ENCODE measurements around the gene REELD1. TPM values are rescaled to one million over a fixed set of nuclear protein-coding genes. Genes with fewer than 3 reads are reported as not detected.

REELD1 gene
- not detected in 2 replicates for total RNA-seq
- long read RNA-seq: 0 reads

- Mint-ChIP-seq H3K4me1 (no peaks in the 10 kb centered on the region), H3K27me3 (ENCODE audit: low read depth) (no peaks in the 10 kb centered on the region), H3K27ac (ENCODE audit: unreplicated experiment) (no peak within 1 kb of the TSS), H3K4me3 (no peak within 1 kb of the TSS), H3K9me3 (no peaks in the 10 kb centered on the region), H3K36me3 (ENCODE audit: low read depth) (no peaks in the 10 kb centered on the region)
- no peak for DNase-seq (ENCODE audit: low read depth, low spot score)
- TF ChIP-seq CTCF (conservative IDR thresholded peaks at IDR 0.05): no peak
Observed at GRCh38 chr4:146214238-146214637, at the start of gene REELD1. Gene REELD1 (plus strand): TSS chr4:146214538. CDS start chr4:146216953, 2,415 bp downstream.

- DNase-seq (ENCODE audit: low read depth, low spot score): no peak
- Mint-ChIP-seq H3K9me3 (peaks cover 2% of the 10 kb centered on the region), H3K36me3 (ENCODE audit: low read depth) (no peaks in the 10 kb centered on the region), H3K27ac (ENCODE audit: unreplicated experiment) (no peak overlapping the region), H3K4me3 (no peak overlapping the region), H3K27me3 (ENCODE audit: low read depth) (peaks cover 8% of the 10 kb centered on the region), H3K4me1 (no peaks in the 10 kb centered on the region)
- no peak for TF ChIP-seq CTCF (conservative IDR thresholded peaks at IDR 0.05)
Observed at GRCh38 chr4:146165221-146165620, 49.1 kb upstream of the REELD1 start.

- H3K9me3 Mint-ChIP-seq: peaks cover 2% of the 10 kb centered on the region
- no peak overlapping the region for H3K27ac Mint-ChIP-seq (ENCODE audit: unreplicated experiment)
- DNase-seq (ENCODE audit: low read depth, low spot score): no peak
- H3K4me1 Mint-ChIP-seq: no peaks in the 10 kb centered on the region
- peaks cover 8% of the 10 kb centered on the region for H3K27me3 Mint-ChIP-seq (ENCODE audit: low read depth)
- no peaks in the 10 kb centered on the region for H3K36me3 Mint-ChIP-seq (ENCODE audit: low read depth)
- no peak for TF ChIP-seq CTCF (conservative IDR thresholded peaks at IDR 0.05)
- no peak overlapping the region for H3K4me3 Mint-ChIP-seq
Observed at GRCh38 chr4:146165840-146166239, 48.5 kb upstream of the REELD1 start.

- TF ChIP-seq CTCF (conservative IDR thresholded peaks at IDR 0.05): no peak
- Mint-ChIP-seq H3K27me3 (ENCODE audit: low read depth) (peaks cover 4% of the 10 kb centered on the region), H3K36me3 (ENCODE audit: low read depth) (no peaks in the 10 kb centered on the region)
Observed at GRCh38 chr4:146170149-146170548, 44.2 kb upstream of the REELD1 start.

GRCh38 chr4:146175541-146176453, 38.5 kb upstream of the REELD1 start, which contains the start of gene LSM6:
Gene LSM6 (plus strand): TSS chr4:146175718. CDS start chr4:146182922, 7,204 bp downstream.
- Mint-ChIP-seq H3K36me3 (ENCODE audit: low read depth) (no peaks in the 10 kb centered on the region), H3K27ac (ENCODE audit: unreplicated experiment) (peak within 1 kb of the TSS; percentile 91), H3K9me3 (no peaks in the 10 kb centered on the region), H3K27me3 (ENCODE audit: low read depth) (no peaks in the 10 kb centered on the region), H3K4me1 (peaks cover 25% of the 10 kb centered on the region), H3K4me3 (peak within 1 kb of the TSS; percentile 95)
- DNase-seq (ENCODE audit: low read depth, low spot score): peak; percentile 73
- TF ChIP-seq CTCF (conservative IDR thresholded peaks at IDR 0.05): peak; percentile 26

More at GRCh38 chr4:146170149-146170548, 44.2 kb upstream of the REELD1 start:
- Mint-ChIP-seq H3K27ac (ENCODE audit: unreplicated experiment) (no peak overlapping the region), H3K4me1 (peaks cover 3% of the 10 kb centered on the region), H3K4me3 (no peak overlapping the region), H3K9me3 (no peaks in the 10 kb centered on the region)
- DNase-seq (ENCODE audit: low read depth, low spot score): no peak
